Stimulated activated naive CD8-positive, alpha-beta T cell treated with anti-CD3 and anti-CD28 coated beads, Interleukin-15, Interleukin-2, amounts not matched to agents 100 ng/mL and 50 ng/mL, for 24 hours (primary cell): ENCODE data around the gene CNOT8.
A peak's percentile ranks its signal among the peaks of the same experiment; 100 is the strongest.
"Not testable (repeated sequence)": the region's sequence is repeated elsewhere in the genome, so short reads cannot be mapped to it uniquely, and the experiment has no call there.

Experiments used
- H3K27ac Mint-ChIP-seq: one replicate; pipeline ENCODE4 v1.8.0; 2021; ENCODE audit warnings: mild to moderate bottlenecking, mixed read lengths
- H3K27me3 Mint-ChIP-seq: one replicate; pipeline ENCODE4 v1.8.0; 2021; ENCODE audit warnings: mixed read lengths
- H3K36me3 Mint-ChIP-seq: one replicate; pipeline ENCODE4 v1.8.0; 2021; ENCODE audit warnings: low read depth, mixed read lengths
- H3K4me1 Mint-ChIP-seq: one replicate; pipeline ENCODE4 v1.8.0; 2021; ENCODE audit warnings: low read depth, mixed read lengths
- H3K4me3 Mint-ChIP-seq: one replicate; pipeline ENCODE4 v1.8.0; 2021; ENCODE audit warnings: mild to moderate bottlenecking, mixed read lengths
- H3K9me3 Mint-ChIP-seq: one replicate; pipeline ENCODE4 v1.8.0; 2021; ENCODE audit warnings: mixed read lengths

Gene CNOT8

DNA sequence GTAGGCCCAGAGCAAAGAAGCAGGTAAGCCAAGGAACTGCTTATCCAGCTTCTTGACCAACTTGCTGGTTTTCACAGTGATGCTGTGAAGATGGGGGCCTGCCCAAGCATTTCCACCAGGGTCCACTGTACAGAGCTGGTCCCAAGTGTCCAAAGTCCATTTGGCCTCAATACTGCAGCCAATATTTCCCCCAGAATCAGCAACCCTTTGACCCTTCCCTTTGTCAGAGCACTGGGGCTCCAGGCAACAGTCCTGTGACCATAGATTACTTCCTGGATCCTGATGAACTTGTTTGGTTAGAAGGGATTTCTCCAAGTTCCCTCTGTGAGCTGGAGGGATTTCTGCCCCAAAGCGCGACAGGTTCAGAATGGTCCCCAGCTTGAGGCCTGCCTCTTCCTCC, 34.4 kb upstream of the CNOT8 start:
- Mint-ChIP-seq H3K36me3 (peaks cover 44% of the 10 kb centered on the region), H3K27ac (no peak overlapping the region), H3K9me3 (no peaks in the 10 kb centered on the region)

DNA sequence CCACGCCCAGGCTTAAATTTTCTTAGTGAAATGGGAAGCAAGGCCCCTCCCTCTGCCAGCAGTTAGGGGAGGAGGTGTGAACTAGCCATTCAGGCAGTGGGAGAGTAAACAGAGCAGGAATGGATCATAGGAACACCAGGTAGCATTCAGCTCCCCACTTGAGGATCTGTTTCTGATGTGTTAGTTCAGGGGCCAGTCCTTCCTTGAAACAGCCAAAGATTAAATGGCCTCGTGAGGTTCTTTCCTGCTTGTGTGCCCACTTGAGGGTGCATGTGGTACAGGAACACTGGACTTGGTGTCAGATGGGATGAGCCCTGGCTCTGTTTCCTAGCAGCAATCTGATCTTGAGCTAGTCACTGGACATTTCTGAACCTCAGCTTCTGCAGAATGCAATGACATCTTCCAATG, 29.2 kb upstream of the CNOT8 start:
- peak overlapping the region; percentile 40 for H3K27ac Mint-ChIP-seq
- no peak overlapping the region for H3K4me3 Mint-ChIP-seq
- H3K4me1 Mint-ChIP-seq: peaks cover 44% of the 10 kb centered on the region
- no peaks in the 10 kb centered on the region for H3K9me3 Mint-ChIP-seq
- H3K27me3 Mint-ChIP-seq: no peaks in the 10 kb centered on the region
- peaks cover 40% of the 10 kb centered on the region for H3K36me3 Mint-ChIP-seq

More for the DNA sequence above, 34.4 kb upstream of the CNOT8 start:
- Mint-ChIP-seq H3K4me1 (peaks cover 33% of the 10 kb centered on the region), H3K4me3 (no peak overlapping the region), H3K27me3 (no peaks in the 10 kb centered on the region)

GRCh38 chr5:154829589-154830218, 28.7 kb upstream of the CNOT8 start:
- Mint-ChIP-seq H3K4me3 (no peak overlapping the region), H3K27me3 (no peaks in the 10 kb centered on the region), H3K4me1 (peaks cover 44% of the 10 kb centered on the region), H3K36me3 (peaks cover 38% of the 10 kb centered on the region), H3K9me3 (no peaks in the 10 kb centered on the region), H3K27ac (peak overlapping the region; percentile 40)

- no peak overlapping the region for H3K4me3 Mint-ChIP-seq
Measured at GRCh38 chr5:154830219-154830595, 28.2 kb upstream of the CNOT8 start.

DNA sequence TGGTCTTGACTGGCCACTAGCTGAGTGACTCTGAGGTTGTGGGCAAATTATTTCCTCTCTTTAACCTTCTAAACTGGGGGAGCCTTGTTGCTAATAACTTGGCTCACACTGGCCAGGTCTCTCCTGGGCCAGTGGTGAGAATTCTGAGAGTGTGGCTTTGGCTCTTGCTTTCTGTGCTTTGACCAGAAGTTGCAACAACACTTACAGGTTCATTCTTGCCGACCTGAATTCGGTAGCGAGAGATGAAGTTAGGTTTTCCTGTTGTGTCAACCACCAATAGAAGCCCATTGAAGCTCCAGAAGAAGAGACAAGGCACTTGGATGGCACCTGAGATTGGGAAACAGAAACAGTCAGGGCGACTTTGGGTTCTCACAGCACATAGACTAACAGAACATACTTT, 27.8 kb upstream of the CNOT8 start:
- Mint-ChIP-seq H3K36me3 (peaks cover 36% of the 10 kb centered on the region), H3K9me3 (no peaks in the 10 kb centered on the region), H3K4me1 (peaks cover 43% of the 10 kb centered on the region), H3K27me3 (no peaks in the 10 kb centered on the region), H3K27ac (no peak overlapping the region), H3K4me3 (no peak overlapping the region)

More at GRCh38 chr5:154830219-154830595, 28.2 kb upstream of the CNOT8 start:
- H3K27ac Mint-ChIP-seq: peak overlapping the region; percentile 37
- H3K4me1 Mint-ChIP-seq: peaks cover 44% of the 10 kb centered on the region
- H3K27me3 Mint-ChIP-seq: no peaks in the 10 kb centered on the region
- H3K9me3 Mint-ChIP-seq: no peaks in the 10 kb centered on the region
- peaks cover 38% of the 10 kb centered on the region for H3K36me3 Mint-ChIP-seq

GRCh38 chr5:154831451-154831850, 27.0 kb upstream of the CNOT8 start:
- peaks cover 37% of the 10 kb centered on the region for H3K4me1 Mint-ChIP-seq
- no peaks in the 10 kb centered on the region for H3K27me3 Mint-ChIP-seq
- no peak overlapping the region for H3K4me3 Mint-ChIP-seq
- peaks cover 29% of the 10 kb centered on the region for H3K36me3 Mint-ChIP-seq
- H3K9me3 Mint-ChIP-seq: no peaks in the 10 kb centered on the region
- H3K27ac Mint-ChIP-seq: no peak overlapping the region

GRCh38 chr5:154832804-154833203, 25.6 kb upstream of the CNOT8 start:
- not testable (repeated sequence) for H3K9me3 Mint-ChIP-seq, H3K27me3 Mint-ChIP-seq, H3K4me3 Mint-ChIP-seq, H3K27ac Mint-ChIP-seq
- H3K36me3 Mint-ChIP-seq: peaks cover 26% of the 10 kb centered on the region
- H3K4me1 Mint-ChIP-seq: peaks cover 26% of the 10 kb centered on the region

GRCh38 chr5:154834053-154834452, 24.4 kb upstream of the CNOT8 start:
- H3K9me3 Mint-ChIP-seq: no peaks in the 10 kb centered on the region

GRCh38 chr5:154835701-154836052, 22.8 kb upstream of the CNOT8 start:
- not testable (repeated sequence) for H3K27ac Mint-ChIP-seq, H3K27me3 Mint-ChIP-seq, H3K4me3 Mint-ChIP-seq, H3K4me1 Mint-ChIP-seq, H3K9me3 Mint-ChIP-seq
- H3K36me3 Mint-ChIP-seq: peaks cover 14% of the 10 kb centered on the region

More at GRCh38 chr5:154834053-154834452, 24.4 kb upstream of the CNOT8 start:
- no peaks in the 10 kb centered on the region for H3K27me3 Mint-ChIP-seq
- H3K36me3 Mint-ChIP-seq: peaks cover 24% of the 10 kb centered on the region
- H3K27ac Mint-ChIP-seq: no peak overlapping the region
- no peak overlapping the region for H3K4me3 Mint-ChIP-seq
- H3K4me1 Mint-ChIP-seq: peaks cover 16% of the 10 kb centered on the region

DNA sequence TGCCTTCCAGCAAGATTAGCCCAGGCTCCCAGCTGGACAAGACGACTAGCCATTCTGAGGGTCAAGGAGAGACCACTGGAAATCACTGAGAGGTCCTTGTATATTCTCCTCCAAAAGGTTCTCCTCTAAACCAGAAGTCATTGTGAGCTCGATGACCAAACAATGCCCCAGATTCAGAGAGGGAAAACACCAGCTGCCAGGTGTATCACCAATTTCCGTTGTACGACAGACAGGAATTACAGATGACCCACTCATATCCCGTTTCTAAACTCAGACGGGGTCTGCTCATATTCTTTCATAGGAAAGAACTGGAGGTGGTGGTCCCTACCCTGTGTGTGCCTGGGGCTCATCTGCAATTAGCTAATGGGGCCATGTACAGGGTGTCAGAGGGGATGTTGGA, 22.2 kb upstream of the CNOT8 start:
- Mint-ChIP-seq H3K36me3 (peaks cover 13% of the 10 kb centered on the region), H3K4me3 (no peak overlapping the region), H3K27me3 (no peaks in the 10 kb centered on the region), H3K4me1 (no peaks in the 10 kb centered on the region), H3K9me3 (no peaks in the 10 kb centered on the region), H3K27ac (no peak overlapping the region)

DNA sequence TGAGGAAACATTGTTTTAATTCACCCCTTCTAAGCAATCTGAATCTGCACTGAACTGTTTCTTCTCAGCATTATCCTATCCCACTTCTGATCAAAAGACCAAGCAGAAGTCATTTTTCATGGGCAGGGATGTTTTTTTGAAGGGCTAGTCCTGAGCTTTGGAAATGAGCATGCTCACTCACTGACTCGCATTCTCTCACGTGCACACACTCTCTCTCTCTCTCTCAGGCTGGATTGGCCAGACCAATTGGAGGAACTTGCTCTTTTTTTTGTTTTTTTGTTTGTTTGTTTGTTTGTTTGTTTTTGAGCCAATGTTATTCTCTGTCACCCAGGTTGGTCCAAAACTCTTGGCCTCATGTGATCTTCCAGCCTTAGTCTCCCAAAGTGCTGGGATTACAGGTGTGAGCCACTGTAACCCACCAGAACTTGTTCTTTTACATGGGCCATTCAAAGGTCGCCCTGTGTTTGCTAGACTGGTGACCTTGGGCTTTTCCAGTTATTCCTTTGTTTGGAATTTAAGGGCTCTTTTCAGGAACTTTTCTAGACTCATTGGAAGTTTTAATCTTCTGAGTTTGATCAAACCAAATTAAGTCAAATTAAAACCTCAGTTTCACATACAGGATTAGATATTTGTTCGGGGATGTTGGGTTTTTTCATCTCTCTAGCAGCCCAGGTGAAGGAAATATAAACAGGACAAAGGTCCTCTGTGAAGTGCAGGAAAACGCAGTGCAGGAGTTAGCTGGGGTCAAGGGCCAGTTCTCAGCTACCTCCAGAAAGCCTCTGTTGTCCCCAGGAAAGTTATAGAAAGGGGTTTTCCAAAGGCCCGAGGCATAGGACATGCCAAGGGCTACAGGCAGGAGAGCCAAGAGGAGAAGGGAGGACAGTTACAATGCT, 21.2 kb upstream of the CNOT8 start:
- Mint-ChIP-seq H3K4me3 (no peak overlapping the region), H3K9me3 (no peaks in the 10 kb centered on the region), H3K4me1 (no peaks in the 10 kb centered on the region), H3K36me3 (peaks cover 8% of the 10 kb centered on the region), H3K27ac (no peak overlapping the region), H3K27me3 (no peaks in the 10 kb centered on the region)

GRCh38 chr5:154840435-154841272, 17.8 kb upstream of the CNOT8 start:
- Mint-ChIP-seq H3K27ac (no peak overlapping the region), H3K9me3 (no peaks in the 10 kb centered on the region), H3K36me3 (peaks cover 3% of the 10 kb centered on the region), H3K4me3 (no peak overlapping the region), H3K4me1 (no peaks in the 10 kb centered on the region), H3K27me3 (no peaks in the 10 kb centered on the region)

DNA sequence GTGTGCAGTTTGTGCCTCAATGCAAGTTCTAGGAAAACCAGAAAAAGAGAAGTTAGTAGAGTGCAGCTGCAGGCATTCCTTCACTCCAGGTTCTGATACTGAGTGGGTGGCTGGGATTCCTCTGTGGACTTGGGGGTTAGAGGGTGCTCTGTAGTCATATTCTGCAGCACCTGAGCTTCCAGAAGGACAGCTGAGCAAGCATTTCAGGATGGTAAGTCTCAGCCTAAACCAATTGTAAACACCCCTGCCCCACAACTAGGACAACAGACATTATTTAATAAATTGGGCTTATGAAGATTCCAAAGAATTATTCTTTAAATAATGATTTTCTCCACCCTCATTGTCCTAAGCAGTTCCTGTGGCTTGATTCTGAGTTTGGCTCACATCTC, 17.2 kb upstream of the CNOT8 start:
- Mint-ChIP-seq H3K27me3 (no peaks in the 10 kb centered on the region), H3K4me1 (no peaks in the 10 kb centered on the region), H3K4me3 (no peak overlapping the region), H3K9me3 (no peaks in the 10 kb centered on the region), H3K27ac (no peak overlapping the region), H3K36me3 (peaks cover 3% of the 10 kb centered on the region)

- H3K9me3 Mint-ChIP-seq: no peaks in the 10 kb centered on the region
- no peaks in the 10 kb centered on the region for H3K4me1 Mint-ChIP-seq
- H3K36me3 Mint-ChIP-seq: peaks cover 3% of the 10 kb centered on the region
- H3K27ac Mint-ChIP-seq: no peak overlapping the region
- H3K27me3 Mint-ChIP-seq: no peaks in the 10 kb centered on the region
- H3K4me3 Mint-ChIP-seq: no peak overlapping the region
Measured at GRCh38 chr5:154842689-154843530, 15.5 kb upstream of the CNOT8 start.
